ENCODE data around the gene PIP4K2B.

Gene PIP4K2B

GRCh38 chr17:38724337-38724988 lies 74.9 kb downstream of the PIP4K2B start:
- TF ChIP-seq REST (IDR thresholded peaks at IDR 0.05; ENCODE audit: insufficient read depth in 1 of 2, low read depth in 2 of 2, low read length in 2 of 2) (no peak), POLR2AphosphoS5 (IDR thresholded peaks at IDR 0.05; ENCODE audit: low read depth, low read length) (no peak), TAF1 (IDR thresholded peaks at IDR 0.05; ENCODE audit: borderline replicate concordance, insufficient read depth, low read length) (no peak), FOXP2 (optimal IDR thresholded peaks at IDR 0.05; ENCODE audit: borderline replicate concordance, extremely low read depth, extremely low read length, insufficient read depth) (no peak), SIN3A (IDR thresholded peaks at IDR 0.05; ENCODE audit: borderline replicate concordance, insufficient read depth, low read length) (no peak)

- TF ChIP-seq FOXP2 (optimal IDR thresholded peaks at IDR 0.05; ENCODE audit: borderline replicate concordance, extremely low read depth, extremely low read length, insufficient read depth) (no peak), SIN3A (IDR thresholded peaks at IDR 0.05; ENCODE audit: borderline replicate concordance, insufficient read depth, low read length) (no peak), POLR2AphosphoS5 (IDR thresholded peaks at IDR 0.05; ENCODE audit: low read depth, low read length) (no peak), REST (IDR thresholded peaks at IDR 0.05; ENCODE audit: insufficient read depth in 1 of 2, low read depth in 2 of 2, low read length in 2 of 2) (no peak), TAF1 (IDR thresholded peaks at IDR 0.05; ENCODE audit: borderline replicate concordance, insufficient read depth, low read length) (no peak)
Observed at GRCh38 chr17:38721802-38722201, 77.6 kb downstream of the PIP4K2B start.

- no peak for TF ChIP-seq SIN3A (IDR thresholded peaks at IDR 0.05; ENCODE audit: borderline replicate concordance, insufficient read depth, low read length)
- no peak for TF ChIP-seq POLR2AphosphoS5 (IDR thresholded peaks at IDR 0.05; ENCODE audit: low read depth, low read length)
- no peak for TF ChIP-seq FOXP2 (optimal IDR thresholded peaks at IDR 0.05; ENCODE audit: borderline replicate concordance, extremely low read depth, extremely low read length, insufficient read depth)
- TF ChIP-seq REST (IDR thresholded peaks at IDR 0.05; ENCODE audit: insufficient read depth in 1 of 2, low read depth in 2 of 2, low read length in 2 of 2), result no peak
- no peak for TF ChIP-seq TAF1 (IDR thresholded peaks at IDR 0.05; ENCODE audit: borderline replicate concordance, insufficient read depth, low read length)
Observed at GRCh38 chr17:38720941-38721340, 78.4 kb downstream of the PIP4K2B start.

GRCh38 chr17:38719943-38720641 lies 79.3 kb downstream of the PIP4K2B start:
- no peak for TF ChIP-seq FOXP2 (optimal IDR thresholded peaks at IDR 0.05; ENCODE audit: borderline replicate concordance, extremely low read depth, extremely low read length, insufficient read depth)
- no peak for TF ChIP-seq REST (IDR thresholded peaks at IDR 0.05; ENCODE audit: insufficient read depth in 1 of 2, low read depth in 2 of 2, low read length in 2 of 2)
- TF ChIP-seq POLR2AphosphoS5 (IDR thresholded peaks at IDR 0.05; ENCODE audit: low read depth, low read length), result no peak
- no peak for TF ChIP-seq TAF1 (IDR thresholded peaks at IDR 0.05; ENCODE audit: borderline replicate concordance, insufficient read depth, low read length)
- no peak for TF ChIP-seq SIN3A (IDR thresholded peaks at IDR 0.05; ENCODE audit: borderline replicate concordance, insufficient read depth, low read length)
